ENCODE measurements around the gene CFL1.

CFL1 gene

DNA sequence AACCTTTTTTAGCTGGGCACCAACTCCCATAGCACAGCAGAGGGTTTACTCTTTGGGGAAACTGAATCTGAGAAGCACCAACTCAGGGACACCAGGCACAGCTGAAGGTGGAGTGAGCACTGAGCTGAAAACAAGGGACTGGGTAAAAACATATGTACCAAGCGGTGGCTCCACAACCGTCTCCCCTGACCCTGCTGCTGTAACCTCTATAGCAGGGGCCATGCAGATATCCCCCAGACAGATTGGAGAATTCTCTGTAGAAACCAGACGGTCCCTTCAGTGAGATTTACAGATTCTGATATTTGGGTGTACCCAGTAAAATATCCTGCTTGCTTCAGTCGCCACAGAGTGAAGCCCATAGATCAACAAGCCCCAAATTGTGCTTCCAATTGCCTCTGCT is 28.5 kb downstream of the CFL1 start:
- no peak for DNase-seq

DNA sequence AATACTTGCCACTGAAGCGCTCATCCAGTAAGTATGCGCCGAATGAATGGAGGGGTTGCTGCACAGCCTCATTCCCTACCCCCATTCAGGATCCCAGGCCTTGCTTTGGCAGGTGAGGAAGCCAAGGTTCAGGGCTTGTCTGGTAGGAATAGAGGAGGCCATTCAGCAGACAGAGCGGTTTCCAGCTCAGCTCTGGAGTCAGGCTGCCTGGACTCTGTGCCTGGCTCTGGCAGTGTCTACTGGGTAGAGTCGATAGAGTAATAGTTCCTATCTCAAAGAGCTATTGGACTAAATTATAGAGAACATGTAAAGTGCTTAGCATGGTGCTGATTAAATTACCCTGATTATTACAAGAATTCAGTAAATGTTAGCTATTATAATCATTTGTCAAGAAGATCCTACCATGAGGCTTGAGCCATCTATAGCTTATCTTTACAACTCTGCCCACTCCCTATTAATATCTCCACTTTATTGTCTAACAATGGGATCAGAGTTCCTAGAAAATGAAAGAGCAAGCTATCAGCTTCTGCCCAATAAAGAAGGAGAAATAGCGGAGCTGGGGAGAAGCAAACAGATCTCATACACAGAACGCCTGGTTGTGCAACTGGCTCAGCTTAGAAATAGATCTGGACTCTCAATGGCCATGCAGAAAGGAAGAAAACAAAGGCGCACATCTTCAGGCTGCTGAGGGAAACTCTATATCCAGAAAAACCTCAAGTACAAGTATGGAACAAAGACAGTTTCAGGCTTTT is 30.8 kb downstream of the CFL1 start:
- DNase-seq, result no peak

DNA sequence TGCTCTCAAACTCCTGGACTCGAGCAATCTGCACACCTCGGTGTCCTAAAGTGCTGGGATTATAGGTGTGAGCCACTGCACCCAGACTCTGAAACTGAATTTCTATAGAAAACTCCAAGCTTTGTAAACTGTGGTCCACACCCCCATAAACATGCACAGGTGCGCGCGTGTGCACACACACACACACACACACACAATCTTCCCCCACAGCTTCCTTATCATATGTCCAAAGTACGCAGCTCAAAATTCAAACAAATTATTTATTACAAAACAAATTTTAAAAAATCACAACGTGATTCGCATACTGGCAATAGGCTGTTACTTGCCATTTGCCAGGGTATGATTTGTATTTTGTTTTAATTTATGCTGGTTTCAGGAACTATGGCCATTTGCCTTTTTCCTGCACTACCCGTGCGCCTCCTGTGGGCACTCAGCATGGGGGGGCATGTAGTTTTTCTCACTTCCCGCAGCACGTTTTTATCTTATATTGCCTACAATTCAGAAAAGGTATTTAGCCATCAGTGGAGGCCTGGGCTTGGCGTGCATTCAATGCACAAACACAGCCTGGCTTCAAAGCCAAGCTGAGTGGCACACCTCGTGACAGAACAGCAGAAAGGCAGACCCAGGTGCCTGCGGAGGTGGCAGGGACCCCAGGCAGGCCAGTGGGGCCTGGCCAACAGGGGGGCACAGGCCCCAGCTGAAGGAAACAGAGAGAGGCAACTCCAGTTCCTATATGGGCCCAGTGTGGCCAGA is 35.0 kb downstream of the CFL1 start:
- DNase-seq, result no peak

- DNase-seq, result no peak
Observed at GRCh38 chr11:65821107-65821506, 36.9 kb downstream of the CFL1 start.

- peak; percentile 98 for DNase-seq
Observed at GRCh38 chr11:65817835-65818680, 39.9 kb downstream of the CFL1 start.

DNA sequence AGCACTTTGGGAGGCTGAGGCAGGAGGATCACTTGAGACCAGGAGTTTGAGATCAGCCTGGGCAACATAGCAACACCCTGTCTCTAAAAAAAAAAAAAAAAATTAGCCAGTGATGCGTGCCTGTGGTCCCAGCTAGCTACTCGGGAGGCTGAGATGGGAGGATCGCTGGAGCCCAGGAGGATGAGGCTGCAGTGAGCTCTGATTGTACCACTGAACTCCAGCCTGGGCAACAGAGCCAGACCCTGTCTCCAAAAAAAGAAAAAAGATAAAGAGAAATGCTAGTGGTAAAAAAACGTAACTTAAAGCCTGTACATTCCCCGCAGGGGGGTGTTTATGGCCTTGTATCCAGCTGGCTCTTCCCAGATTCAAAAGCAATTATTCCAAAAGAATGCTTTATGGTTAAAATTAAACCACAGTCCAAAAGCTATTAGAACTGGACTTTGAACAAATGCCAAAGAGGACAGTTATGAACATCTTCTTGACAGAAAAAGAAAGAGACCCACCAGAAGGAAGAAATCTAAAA is 40.6 kb downstream of the CFL1 start:
- DNase-seq, result peak in 1 of 2 experiments; percentile 11

DNA sequence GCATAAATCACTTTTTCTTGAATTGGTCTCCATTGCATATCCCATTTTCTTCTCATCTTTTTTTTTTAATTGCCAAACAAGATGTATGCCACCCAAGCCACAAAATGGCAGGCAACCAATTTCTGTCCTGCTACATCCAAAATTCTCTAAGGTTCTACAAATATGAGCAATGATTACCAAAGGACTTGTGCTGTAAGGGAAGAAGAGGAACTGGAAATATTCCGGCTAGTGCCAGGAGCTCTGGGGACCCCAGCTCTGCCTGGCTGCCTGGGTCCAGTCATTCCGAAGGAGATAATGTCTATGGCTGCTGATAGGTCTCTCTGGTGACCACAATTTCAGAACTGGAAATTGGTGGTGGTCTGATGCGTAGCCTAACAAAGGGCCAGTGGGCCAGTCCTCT is 41.3 kb downstream of the CFL1 start:
- no peak for DNase-seq

- DNase-seq, result no peak
Observed at GRCh38 chr11:65814986-65815565, 42.9 kb downstream of the CFL1 start.

- no peak for DNase-seq
Observed at GRCh38 chr11:65814131-65814985, 43.6 kb downstream of the CFL1 start.

- DNase-seq, result no peak
Observed at GRCh38 chr11:65811764-65812475, 46.1 kb downstream of the CFL1 start.

- no peak for DNase-seq
Observed at GRCh38 chr11:65810046-65810868, 47.7 kb downstream of the CFL1 start.

- no peak for DNase-seq
Observed at GRCh38 chr11:65809496-65809895, 48.5 kb downstream of the CFL1 start.

- DNase-seq, result no peak
Observed at GRCh38 chr11:65808744-65809341, 49.1 kb downstream of the CFL1 start.

- DNase-seq, result no peak
Observed at GRCh38 chr11:65806979-65807378, 51.0 kb downstream of the CFL1 start.

All from activated CD4-positive, alpha-beta T cell treated with anti-CD3 and anti-CD28 coated beads, Interleukin-2, amount 50 U/mL, for 48 hours (primary cell).